A673 (cell line): ENCODE measurements around the gene FAM118A.

Source experiments
- EZH2 ChIP-seq: fragments of 200-600 bp; sonication (generic); IDR thresholded peaks from 2 replicates; pipeline ENCODE4 v1.6.1; 2017; ENCODE audit warnings: borderline replicate concordance, low read depth, mild to moderate bottlenecking, mixed read lengths, antibody characterized with exemption, low read length; ENCODE audit not compliant: poor library complexity, severe bottlenecking
- TF ChIP-seq, protein P1 (sequence below): fragments of 300-800, 200-600 bp; sonication (generic); conservative IDR thresholded peaks from 2 replicates; pipeline ENCODE4 v1.5.1; 2017; ENCODE audit warnings: low read depth, mild to moderate bottlenecking, antibody characterized with exemption, low read length, moderate library complexity, mixed read lengths

DNA sequence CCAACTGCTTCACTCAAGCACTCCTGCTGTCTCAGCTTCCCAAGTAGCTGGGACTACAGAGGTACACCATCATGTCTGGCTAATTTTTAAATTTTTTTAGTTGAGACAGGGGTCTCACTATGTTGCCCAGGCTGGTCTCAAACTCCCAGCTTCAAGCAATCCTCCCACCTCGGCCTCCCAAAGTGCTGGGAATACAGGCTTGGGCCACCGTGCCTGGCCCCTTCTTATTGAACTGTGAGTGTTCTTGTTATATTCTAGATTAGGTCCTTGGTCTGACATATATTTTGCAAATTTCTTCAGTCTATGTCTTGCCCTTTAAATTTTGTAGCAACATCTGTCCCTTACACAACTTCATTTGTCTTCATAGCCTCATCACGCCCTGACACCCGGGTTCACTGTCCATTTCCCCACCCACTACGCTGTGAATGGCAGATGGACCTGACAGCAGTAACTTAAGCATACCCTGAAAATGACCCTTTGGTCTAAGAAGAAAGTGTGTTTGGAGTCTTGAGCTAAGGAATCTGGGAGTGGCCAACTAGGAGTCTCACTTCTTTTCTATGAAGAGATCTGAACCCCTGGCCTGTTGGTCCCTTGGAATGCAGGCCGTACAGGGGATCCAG is 4.2 kb upstream of the FAM118A start:
- TF ChIP-seq, protein P1, sequence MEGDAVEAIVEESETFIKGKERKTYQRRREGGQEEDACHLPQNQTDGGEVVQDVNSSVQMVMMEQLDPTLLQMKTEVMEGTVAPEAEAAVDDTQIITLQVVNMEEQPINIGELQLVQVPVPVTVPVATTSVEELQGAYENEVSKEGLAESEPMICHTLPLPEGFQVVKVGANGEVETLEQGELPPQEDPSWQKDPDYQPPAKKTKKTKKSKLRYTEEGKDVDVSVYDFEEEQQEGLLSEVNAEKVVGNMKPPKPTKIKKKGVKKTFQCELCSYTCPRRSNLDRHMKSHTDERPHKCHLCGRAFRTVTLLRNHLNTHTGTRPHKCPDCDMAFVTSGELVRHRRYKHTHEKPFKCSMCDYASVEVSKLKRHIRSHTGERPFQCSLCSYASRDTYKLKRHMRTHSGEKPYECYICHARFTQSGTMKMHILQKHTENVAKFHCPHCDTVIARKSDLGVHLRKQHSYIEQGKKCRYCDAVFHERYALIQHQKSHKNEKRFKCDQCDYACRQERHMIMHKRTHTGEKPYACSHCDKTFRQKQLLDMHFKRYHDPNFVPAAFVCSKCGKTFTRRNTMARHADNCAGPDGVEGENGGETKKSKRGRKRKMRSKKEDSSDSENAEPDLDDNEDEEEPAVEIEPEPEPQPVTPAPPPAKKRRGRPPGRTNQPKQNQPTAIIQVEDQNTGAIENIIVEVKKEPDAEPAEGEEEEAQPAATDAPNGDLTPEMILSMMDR = no peak
- TF ChIP-seq EZH2 = no peak
